Muscle of back (tissue), 11 donors: ENCODE measurements around the gene MYH14. TPM values are rescaled to one million over a fixed set of nuclear protein-coding genes. Genes with fewer than 3 reads are reported as not detected.
"Not testable (repeated sequence)": the region's sequence is repeated elsewhere in the genome, so short reads cannot be mapped to it uniquely, and the experiment has no call there.

ENCODE experiments used
- DNase-seq, 3 donors: peaks; one replicate each; pipeline versions ENCODE4 v3.0.0 to v3.0.0-alpha.2; 2013
- polyA plus RNA-seq, 10 donors: library from polyadenylated mRNA; unstranded; fragments of 120-200 nt; gene quantifications; one replicate each; pipeline ENCODE4 v1.2.1, GENCODE V29; 2013; ENCODE audit not compliant: insufficient read length in 10 of 10

Gene MYH14
- polyA plus RNA-seq, 10 donors = 20.0 to 42.5 (median 33.8) TPM

GRCh38 chr19:50330365-50331078 lies 127.1 kb downstream of the MYH14 start:
- peak; percentile 15 to 75 (median 65) for DNase-seq

GRCh38 chr19:50331221-50331993 lies 128.0 kb downstream of the MYH14 start:
- no peak for DNase-seq

GRCh38 chr19:50331994-50332243 lies 128.5 kb downstream of the MYH14 start:
- no peak for DNase-seq

- DNase-seq = peak in 1 of 3 donors; percentile 55
Measured at GRCh38 chr19:50332244-50333038, 129.0 kb downstream of the MYH14 start.

- DNase-seq = peak; percentile 76 to 93 (median 80)
Measured at GRCh38 chr19:50333235-50333736, 129.9 kb downstream of the MYH14 start.

GRCh38 chr19:50333737-50334617 lies 130.6 kb downstream of the MYH14 start:
- DNase-seq = peak; percentile 65 to 95 (median 87)

GRCh38 chr19:50334741-50335421 lies 131.5 kb downstream of the MYH14 start:
- no peak for DNase-seq

- DNase-seq = not testable (repeated sequence)
Measured at GRCh38 chr19:50337031-50337430, 133.6 kb downstream of the MYH14 start.

GRCh38 chr19:50340331-50340730 lies 136.9 kb downstream of the MYH14 start:
- no peak for DNase-seq

GRCh38 chr19:50341091-50341564 lies 137.7 kb downstream of the MYH14 start:
- DNase-seq = no peak

- DNase-seq = no peak
Measured at GRCh38 chr19:50344661-50345318, 141.4 kb downstream of the MYH14 start.

GRCh38 chr19:50347089-50347581 lies 143.7 kb downstream of the MYH14 start:
- not testable (repeated sequence) for DNase-seq

GRCh38 chr19:50349277-50350057 lies 146.0 kb downstream of the MYH14 start:
- no peak for DNase-seq

- no peak for DNase-seq
Measured at GRCh38 chr19:50352242-50352641, 148.8 kb downstream of the MYH14 start.

GRCh38 chr19:50353487-50353880 lies 150.1 kb downstream of the MYH14 start:
- DNase-seq = not testable (repeated sequence)

- no peak for DNase-seq
Measured at GRCh38 chr19:50356691-50357177, 153.3 kb downstream of the MYH14 start.

- peak; percentile 45 to 82 (median 59) for DNase-seq
Measured at GRCh38 chr19:50357178-50358100, 154.0 kb downstream of the MYH14 start.
